ENCODE data around the gene TMEM135.

The TMEM135 gene

DNA sequence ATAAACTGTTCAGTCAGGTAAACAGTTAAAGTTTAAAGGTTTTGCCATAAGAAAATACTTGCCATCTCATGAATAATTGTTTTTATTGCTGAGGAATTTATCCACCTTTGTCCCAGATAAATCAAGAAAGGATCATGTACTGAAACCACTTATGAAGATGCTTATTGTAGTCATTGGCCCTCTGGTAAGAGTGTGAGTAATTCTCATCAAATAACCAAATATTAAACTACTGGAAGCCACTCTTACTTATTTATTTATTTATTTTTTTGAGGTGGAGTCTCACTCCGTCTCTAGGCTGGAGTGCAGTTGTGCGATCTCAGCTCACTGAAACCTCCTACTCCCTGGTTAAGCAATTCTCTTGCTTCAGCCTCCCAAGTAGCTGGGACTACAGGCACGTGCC lies 35.1 kb downstream of the TMEM135 start:
- TF ChIP-seq, protein P1, sequence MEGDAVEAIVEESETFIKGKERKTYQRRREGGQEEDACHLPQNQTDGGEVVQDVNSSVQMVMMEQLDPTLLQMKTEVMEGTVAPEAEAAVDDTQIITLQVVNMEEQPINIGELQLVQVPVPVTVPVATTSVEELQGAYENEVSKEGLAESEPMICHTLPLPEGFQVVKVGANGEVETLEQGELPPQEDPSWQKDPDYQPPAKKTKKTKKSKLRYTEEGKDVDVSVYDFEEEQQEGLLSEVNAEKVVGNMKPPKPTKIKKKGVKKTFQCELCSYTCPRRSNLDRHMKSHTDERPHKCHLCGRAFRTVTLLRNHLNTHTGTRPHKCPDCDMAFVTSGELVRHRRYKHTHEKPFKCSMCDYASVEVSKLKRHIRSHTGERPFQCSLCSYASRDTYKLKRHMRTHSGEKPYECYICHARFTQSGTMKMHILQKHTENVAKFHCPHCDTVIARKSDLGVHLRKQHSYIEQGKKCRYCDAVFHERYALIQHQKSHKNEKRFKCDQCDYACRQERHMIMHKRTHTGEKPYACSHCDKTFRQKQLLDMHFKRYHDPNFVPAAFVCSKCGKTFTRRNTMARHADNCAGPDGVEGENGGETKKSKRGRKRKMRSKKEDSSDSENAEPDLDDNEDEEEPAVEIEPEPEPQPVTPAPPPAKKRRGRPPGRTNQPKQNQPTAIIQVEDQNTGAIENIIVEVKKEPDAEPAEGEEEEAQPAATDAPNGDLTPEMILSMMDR (IDR thresholded peaks at IDR 0.05; ENCODE audit: low read depth, low read length): no peak
- DNase-seq (ENCODE audit: low read depth, low spot score): no peak
- no peak overlapping the region for H3K4me3 ChIP-seq (ENCODE audit: low read depth, low read length)
- in situ Hi-C loops (cut with HindIII; ENCODE audit: low sequenced_read_pairs): no loop called here

DNA sequence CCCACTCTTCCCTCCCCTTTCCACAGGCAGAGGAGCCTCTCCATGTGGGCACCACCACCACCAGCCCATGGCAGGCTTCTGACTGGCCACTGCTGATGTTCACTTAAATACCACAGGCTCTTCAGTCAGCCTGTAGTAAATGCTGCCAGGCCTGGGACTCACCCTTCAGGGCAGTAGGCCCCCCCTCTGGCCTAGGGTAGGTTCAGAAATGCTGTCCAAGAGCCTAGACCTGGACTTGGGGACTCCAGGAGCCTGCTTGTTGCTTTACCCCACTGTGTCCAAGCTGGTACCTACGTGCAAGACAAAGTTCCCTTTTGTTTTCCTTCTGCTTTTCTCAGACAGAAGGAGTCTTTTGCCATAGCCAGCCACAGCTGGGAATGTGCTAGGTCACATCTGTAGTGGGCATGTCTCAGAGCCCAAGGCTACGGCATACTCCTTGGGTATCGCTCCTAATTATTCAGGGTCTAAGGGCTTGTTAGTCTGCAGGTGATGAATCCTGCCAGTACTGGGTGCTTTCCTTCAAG lies 38.6 kb downstream of the TMEM135 start:
- no peak for DNase-seq (ENCODE audit: low read depth, low spot score)
- TF ChIP-seq, protein P1 (IDR thresholded peaks at IDR 0.05; ENCODE audit: low read depth, low read length): no peak
- in situ Hi-C loops (cut with HindIII; ENCODE audit: low sequenced_read_pairs): no loop called here
- no peak overlapping the region for H3K4me3 ChIP-seq (ENCODE audit: low read depth, low read length)

DNA sequence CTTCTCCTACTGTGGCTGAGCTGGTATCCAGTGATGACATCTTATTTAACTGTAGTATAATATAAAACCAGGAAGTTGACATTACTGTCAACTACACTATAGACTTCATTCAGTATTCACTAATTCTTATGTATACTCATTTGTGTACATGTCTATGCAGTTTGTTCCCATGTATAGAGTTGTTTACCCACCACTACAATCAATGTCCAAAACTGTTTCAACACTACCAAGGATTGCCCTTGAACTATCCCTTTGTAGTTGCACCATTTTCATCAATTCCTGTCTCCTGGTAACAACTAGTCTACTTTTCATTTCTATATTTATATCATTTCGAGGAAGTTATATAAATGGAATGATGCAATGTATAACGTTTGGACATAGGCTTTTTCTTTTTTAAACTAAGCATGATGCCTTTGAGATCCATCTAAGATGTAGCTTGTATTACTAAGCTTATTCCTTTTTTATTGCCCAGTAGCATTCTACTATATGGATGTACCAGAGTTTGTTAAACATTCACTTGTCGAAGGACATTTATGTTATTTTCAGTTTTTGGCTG lies 39.2 kb downstream of the TMEM135 start:
- no peak overlapping the region for H3K4me3 ChIP-seq (ENCODE audit: low read depth, low read length)
- in situ Hi-C loops (cut with HindIII; ENCODE audit: low sequenced_read_pairs): no loop called here
- DNase-seq (ENCODE audit: low read depth, low spot score): no peak
- TF ChIP-seq, protein P1 (IDR thresholded peaks at IDR 0.05; ENCODE audit: low read depth, low read length): no peak

DNA sequence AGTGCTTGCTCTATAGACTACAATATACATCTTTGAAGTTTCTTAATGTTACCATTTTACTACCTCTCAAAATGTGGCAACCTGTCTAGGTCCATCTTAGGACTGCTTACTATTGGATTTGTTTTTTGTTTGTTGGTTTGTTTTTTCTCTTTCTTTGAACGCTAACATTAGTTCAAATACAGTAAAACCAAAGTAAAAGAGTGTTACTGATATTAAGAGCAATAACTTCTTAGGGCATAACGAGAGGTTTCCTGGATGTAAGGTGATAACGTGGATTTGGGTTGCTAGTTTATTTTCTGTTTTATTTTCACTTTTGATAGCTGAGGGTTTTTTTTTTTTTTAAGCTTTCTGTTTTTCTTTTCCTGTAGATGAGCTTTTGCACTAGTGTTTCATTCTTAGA lies 43.6 kb downstream of the TMEM135 start:
- TF ChIP-seq, protein P1 (IDR thresholded peaks at IDR 0.05; ENCODE audit: low read depth, low read length): no peak
- DNase-seq (ENCODE audit: low read depth, low spot score): no peak
- in situ Hi-C loops (cut with HindIII; ENCODE audit: low sequenced_read_pairs): no loop called here
- H3K4me3 ChIP-seq (ENCODE audit: low read depth, low read length): no peak overlapping the region

DNA sequence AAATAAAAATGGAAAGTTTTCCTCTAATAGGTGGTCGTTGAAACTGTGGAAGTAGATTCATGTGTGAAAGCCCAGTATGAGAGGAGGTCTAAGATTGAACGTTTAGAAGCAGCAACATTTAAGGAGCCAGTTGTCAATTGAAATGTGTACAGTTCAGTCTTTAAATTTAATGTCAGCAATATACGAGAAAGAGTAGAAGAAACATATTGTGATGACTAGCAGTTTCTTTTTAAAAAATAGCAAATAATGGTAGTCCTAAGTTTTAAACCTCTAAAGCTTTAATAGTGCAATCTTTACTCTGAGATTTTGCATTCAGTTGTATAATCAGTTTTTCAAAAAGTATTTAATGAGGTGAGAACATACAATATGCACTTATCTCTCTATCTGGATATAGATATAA lies 44.9 kb downstream of the TMEM135 start:
- TF ChIP-seq, protein P1 (IDR thresholded peaks at IDR 0.05; ENCODE audit: low read depth, low read length): no peak
- H3K4me3 ChIP-seq (ENCODE audit: low read depth, low read length): no peak overlapping the region
- in situ Hi-C loops (cut with HindIII; ENCODE audit: low sequenced_read_pairs): no loop called here
- no peak for DNase-seq (ENCODE audit: low read depth, low spot score)

DNA sequence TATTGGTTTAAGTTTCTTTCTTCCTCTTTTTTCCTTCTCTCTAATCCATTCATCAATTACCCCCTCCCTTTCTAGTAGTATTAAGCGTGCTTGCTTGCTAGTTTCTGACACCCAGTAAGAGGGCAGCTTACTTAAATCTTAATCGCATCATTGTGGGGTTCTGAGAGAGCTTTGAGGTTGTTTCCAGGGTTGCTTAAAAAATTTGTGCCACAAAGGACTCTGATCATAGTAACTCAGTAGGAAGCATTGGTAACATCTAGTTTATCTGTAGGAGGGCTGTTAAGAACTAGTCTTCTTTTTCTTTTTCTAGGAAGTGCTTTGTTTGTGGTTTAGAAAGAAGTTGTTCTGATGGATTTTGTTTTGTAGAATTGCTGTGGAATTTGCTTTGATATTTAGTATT lies 45.3 kb downstream of the TMEM135 start:
- in situ Hi-C loops (cut with HindIII; ENCODE audit: low sequenced_read_pairs): no loop called here
- no peak overlapping the region for H3K4me3 ChIP-seq (ENCODE audit: low read depth, low read length)
- TF ChIP-seq, protein P1 (IDR thresholded peaks at IDR 0.05; ENCODE audit: low read depth, low read length): no peak
- DNase-seq (ENCODE audit: low read depth, low spot score): no peak
